NOMO-1 treated with dmso at 0.1 percent for 144 hours (cell line): ENCODE results near the gene VPS45.
"Not testable (repeated sequence)": the region's sequence is repeated elsewhere in the genome, so short reads cannot be mapped to it uniquely, and the experiment has no call there.

Experiments used
- DNase-seq: peaks from one replicate; lab custom pipeline; 2025; ENCODE audit not compliant: unreplicated experiment; lab: John Stamatoyannopoulos, UW

Gene VPS45, protein sequence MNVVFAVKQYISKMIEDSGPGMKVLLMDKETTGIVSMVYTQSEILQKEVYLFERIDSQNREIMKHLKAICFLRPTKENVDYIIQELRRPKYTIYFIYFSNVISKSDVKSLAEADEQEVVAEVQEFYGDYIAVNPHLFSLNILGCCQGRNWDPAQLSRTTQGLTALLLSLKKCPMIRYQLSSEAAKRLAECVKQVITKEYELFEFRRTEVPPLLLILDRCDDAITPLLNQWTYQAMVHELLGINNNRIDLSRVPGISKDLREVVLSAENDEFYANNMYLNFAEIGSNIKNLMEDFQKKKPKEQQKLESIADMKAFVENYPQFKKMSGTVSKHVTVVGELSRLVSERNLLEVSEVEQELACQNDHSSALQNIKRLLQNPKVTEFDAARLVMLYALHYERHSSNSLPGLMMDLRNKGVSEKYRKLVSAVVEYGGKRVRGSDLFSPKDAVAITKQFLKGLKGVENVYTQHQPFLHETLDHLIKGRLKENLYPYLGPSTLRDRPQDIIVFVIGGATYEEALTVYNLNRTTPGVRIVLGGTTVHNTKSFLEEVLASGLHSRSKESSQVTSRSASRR

GRCh38 chr1:150067184-150068108, at the start of gene VPS45:
Gene VPS45 (plus strand): TSS chr1:150067776. CDS start chr1:150067858, 82 bp downstream.
- peak; percentile 70 for DNase-seq

- DNase-seq: no peak
These were observed 49.4 kb upstream of the VPS45 start for GRCh38 chr1:150018165-150018564.

DNA sequence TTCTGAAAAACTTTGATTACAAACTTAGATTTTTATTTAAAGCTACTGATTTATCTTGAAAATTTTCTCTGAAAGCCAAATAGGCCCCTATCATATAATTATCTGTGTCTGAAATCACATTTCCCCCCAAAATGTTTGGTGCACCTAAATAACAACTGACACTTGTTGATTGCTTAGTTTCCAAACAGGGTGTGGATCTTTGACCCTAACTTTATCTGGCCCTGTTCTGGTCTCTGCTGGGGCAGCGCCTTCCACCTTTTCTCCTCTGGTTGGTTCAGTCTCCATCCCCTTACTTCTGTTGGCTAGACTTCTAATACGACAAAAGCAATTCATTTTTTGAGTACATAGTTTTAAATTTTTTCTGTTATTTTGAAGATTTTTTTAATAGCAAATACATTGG, 46.9 kb upstream of the VPS45 start:
- no peak for DNase-seq

- no peak for DNase-seq
These were observed 46.3 kb upstream of the VPS45 start for GRCh38 chr1:150021191-150021694.

GRCh38 chr1:150022357-150022756, 45.2 kb upstream of the VPS45 start:
- DNase-seq: no peak

DNA sequence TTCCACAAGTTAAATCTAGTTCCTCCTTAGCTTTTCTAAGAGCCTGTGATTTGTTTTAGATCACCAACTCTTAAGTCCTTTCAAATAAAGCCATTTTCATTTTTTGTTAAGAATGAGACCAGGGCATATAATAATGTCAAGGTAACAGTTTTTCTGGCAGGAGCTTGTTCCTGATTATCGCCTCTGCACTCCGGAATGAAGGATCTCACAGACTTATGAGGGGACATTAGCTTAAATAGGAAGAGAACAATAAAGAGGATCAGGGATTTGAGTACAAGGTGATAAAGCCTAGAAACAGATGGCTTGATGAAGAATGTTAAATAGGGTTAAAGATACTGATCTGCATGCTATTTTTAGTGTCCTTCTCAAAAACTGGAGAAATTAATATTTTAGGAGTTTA, 43.4 kb upstream of the VPS45 start:
- no peak for DNase-seq

GRCh38 chr1:150028322-150028721, 39.3 kb upstream of the VPS45 start:
- DNase-seq: no peak

DNA sequence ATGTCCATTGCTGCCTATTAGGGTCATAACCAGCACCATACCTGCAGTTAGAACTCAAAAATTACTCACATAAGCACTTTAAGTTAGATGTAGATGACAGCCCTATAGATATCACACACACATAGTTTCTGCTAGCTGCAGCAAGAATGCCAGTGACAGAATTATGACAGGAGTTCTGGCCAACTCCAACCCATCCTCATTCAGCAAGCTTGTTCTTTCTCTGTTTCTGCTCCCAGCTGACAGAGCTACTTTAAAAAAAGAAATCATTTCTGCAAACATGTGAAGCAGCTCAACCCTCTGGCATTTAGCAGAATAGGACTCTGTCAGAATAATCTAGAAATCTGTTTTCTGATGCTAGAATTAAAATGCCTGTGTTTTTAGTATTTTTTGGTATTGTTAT, 33.2 kb upstream of the VPS45 start:
- DNase-seq: no peak

- DNase-seq: no peak
These were observed 17.6 kb upstream of the VPS45 start for GRCh38 chr1:150049926-150050325.

- no peak for DNase-seq
These were observed 16.5 kb upstream of the VPS45 start for GRCh38 chr1:150051089-150051373.

GRCh38 chr1:150051905-150052412, 15.6 kb upstream of the VPS45 start:
- not testable (repeated sequence) for DNase-seq

DNA sequence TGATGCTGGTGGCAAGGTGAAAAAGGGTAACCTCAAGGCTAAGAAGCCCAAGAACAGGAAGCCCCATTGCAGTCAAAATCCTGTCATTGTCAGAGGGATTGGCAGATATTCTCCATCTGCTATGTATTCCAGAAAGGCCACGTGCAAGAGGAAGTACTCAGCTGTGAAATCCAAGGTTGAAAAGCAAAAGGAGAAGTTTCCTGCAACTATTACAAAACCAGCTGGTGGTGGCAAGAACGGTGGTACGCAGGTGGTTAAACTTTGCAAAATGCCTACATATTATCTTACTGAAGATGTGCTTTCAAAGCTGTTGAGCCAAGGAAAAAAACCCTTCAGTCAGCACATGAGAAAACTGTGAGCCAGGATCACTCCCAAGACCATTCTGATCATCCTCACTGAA, 13.7 kb upstream of the VPS45 start:
- peak; percentile 66 for DNase-seq

- not testable (repeated sequence) for DNase-seq
These were observed 12.1 kb upstream of the VPS45 start for GRCh38 chr1:150055507-150055906.

GRCh38 chr1:150056407-150056806, 11.2 kb upstream of the VPS45 start:
- no peak for DNase-seq

- no peak for DNase-seq
These were observed 7.3 kb upstream of the VPS45 start for GRCh38 chr1:150060260-150060659.

- DNase-seq: no peak
These were observed 5.9 kb upstream of the VPS45 start for GRCh38 chr1:150061632-150062101.

DNA sequence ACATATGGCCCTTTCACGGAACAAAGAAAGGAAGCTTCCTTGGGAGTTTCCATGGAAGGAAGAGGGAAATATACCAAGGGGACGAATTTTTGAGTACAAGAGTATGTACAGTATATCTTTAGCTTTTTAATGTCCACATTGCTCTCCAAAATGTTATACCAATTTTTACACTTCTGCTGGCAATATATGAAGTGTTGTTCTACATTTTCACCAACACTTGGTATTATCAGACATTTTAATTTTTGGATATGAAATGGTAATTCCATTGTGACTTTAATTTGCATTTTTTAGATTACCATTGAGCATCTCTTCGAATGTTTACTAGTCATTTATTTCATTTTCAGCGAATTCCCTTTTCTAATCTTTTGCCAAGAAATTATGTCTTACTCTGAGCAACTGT, 5.5 kb upstream of the VPS45 start:
- no peak for DNase-seq

- no peak for DNase-seq
These were observed 2.2 kb upstream of the VPS45 start for GRCh38 chr1:150065184-150065871.

GRCh38 chr1:150066328-150066727, 1.2 kb upstream of the VPS45 start:
- DNase-seq: no peak

DNA sequence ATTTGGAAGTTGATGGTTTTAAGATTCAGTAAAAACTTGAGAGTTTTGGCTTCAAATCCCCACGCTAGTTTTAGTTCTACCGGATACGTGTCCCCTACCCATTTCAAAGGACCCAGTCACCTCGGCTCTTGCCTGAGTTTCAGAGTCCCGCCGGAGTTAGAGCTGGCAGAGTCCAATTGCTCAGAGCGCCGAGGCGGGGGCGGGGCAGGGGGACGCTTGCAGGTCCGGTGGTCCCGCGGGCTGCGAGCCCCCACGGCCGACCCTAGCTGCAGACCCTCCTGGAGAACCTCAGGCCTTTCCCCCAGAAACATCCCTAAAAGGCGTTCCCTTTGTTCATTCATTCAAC, 765 bp upstream of the VPS45 start:
- DNase-seq: no peak

DNA sequence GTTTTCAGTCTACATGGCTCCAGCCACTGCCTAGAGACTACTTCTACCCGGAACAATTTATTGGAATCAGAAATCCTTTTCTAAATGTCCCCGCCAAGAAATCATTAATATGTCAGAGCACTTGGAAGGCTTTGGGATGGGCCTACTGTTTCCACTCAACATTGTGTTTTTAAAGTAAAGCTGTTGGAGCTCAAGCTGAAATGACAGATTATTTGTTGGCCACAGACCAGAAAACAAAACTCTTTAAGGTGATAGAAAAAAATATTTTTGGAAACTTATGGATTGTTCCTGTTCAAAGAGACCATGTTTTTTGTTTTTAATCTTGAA, 496 bp downstream of the VPS45 start:
- no peak for DNase-seq
